ENCODE results near the gene MDFI. TPM values are rescaled to one million over a fixed set of nuclear protein-coding genes. Genes with fewer than 3 reads are reported as not detected.

MDFI gene
- total and polyA plus RNA-seq, 4 donors = 0.13 to 22.3 (median 7.4) TPM

- DNase-seq (peak in 1 of 2 donors; percentile 67), ATAC-seq (ENCODE audit: low FRiP score) (no peak)
- 87 to 88% methylated on average over 14 of the region's 14 CpGs for WGBS, 2 donors
- Histone ChIP-seq H3K27ac (ENCODE audit: low read depth in 1 of 2, low read length in 2 of 2) (no peak overlapping the region), H3K27me3 (ENCODE audit: control insufficient read depth in 1 of 2, insufficient read depth in 2 of 2, low read length in 1 of 2) (no peaks in the 10 kb centered on the region), H3K36me3 (ENCODE audit: control insufficient read depth in 1 of 2, insufficient read depth in 2 of 2, low read length in 1 of 2) (peaks cover 0 to 3% of the 10 kb centered on the region in 2 donors), H3K9me3 (ENCODE audit: control insufficient read depth, low read length) (no peaks in the 10 kb centered on the region), H3K4me3 (ENCODE audit: low read length in 2 of 2) (no peak overlapping the region), H3K4me1 (ENCODE audit: control insufficient read depth in 1 of 2, insufficient read depth in 2 of 2, low read length in 2 of 2) (no peaks in the 10 kb centered on the region)
- intact Hi-C loops (cut with DNase I) = loop anchor here (5.0 to 10.0 kb wide), 2 partner anchors 175 to 182 kb away; partner anchors contain the start of genes FRS3 (in 1 of the 2) and PRICKLE4 (in 1 of the 2)
Observed at GRCh38 chr6:41599852-41600445, 38.3 kb upstream of the MDFI start.

GRCh38 chr6:41600499-41601247 is 37.6 kb upstream of the MDFI start:
- Histone ChIP-seq H3K36me3 (ENCODE audit: control insufficient read depth in 1 of 2, insufficient read depth in 2 of 2, low read length in 1 of 2) (peaks cover 0 to 3% of the 10 kb centered on the region in 2 donors), H3K27ac (ENCODE audit: low read depth in 1 of 2, low read length in 2 of 2) (no peak overlapping the region), H3K4me3 (ENCODE audit: low read length in 2 of 2) (no peak overlapping the region), H3K9me3 (ENCODE audit: control insufficient read depth, low read length) (no peaks in the 10 kb centered on the region), H3K27me3 (ENCODE audit: control insufficient read depth in 1 of 2, insufficient read depth in 2 of 2, low read length in 1 of 2) (no peaks in the 10 kb centered on the region), H3K4me1 (ENCODE audit: control insufficient read depth in 1 of 2, insufficient read depth in 2 of 2, low read length in 2 of 2) (no peaks in the 10 kb centered on the region)
- DNase-seq (peak; percentile 27 to 51), ATAC-seq (ENCODE audit: low FRiP score) (no peak)
- intact Hi-C loops (cut with DNase I) = loop anchor here (5.0 to 10.0 kb wide), 2 partner anchors 174 to 182 kb away; partner anchors contain the start of genes FRS3 (in 1 of the 2) and PRICKLE4 (in 1 of the 2)
- WGBS, 2 donors = 73 to 79% methylated on average over 22 of the region's 22 CpGs

- Histone ChIP-seq H3K27me3 (ENCODE audit: control insufficient read depth in 1 of 2, insufficient read depth in 2 of 2, low read length in 1 of 2) (no peaks in the 10 kb centered on the region), H3K4me1 (ENCODE audit: control insufficient read depth in 1 of 2, insufficient read depth in 2 of 2, low read length in 2 of 2) (no peaks in the 10 kb centered on the region), H3K4me3 (ENCODE audit: low read length in 2 of 2) (no peak overlapping the region), H3K27ac (ENCODE audit: low read depth in 1 of 2, low read length in 2 of 2) (no peak overlapping the region), H3K36me3 (ENCODE audit: control insufficient read depth in 1 of 2, insufficient read depth in 2 of 2, low read length in 1 of 2) (peaks cover 0 to 3% of the 10 kb centered on the region in 2 donors), H3K9me3 (ENCODE audit: control insufficient read depth, low read length) (no peaks in the 10 kb centered on the region)
- ATAC-seq (ENCODE audit: low FRiP score) (no peak), DNase-seq (peak; percentile 30 to 69)
- intact Hi-C loops (cut with DNase I) = loop anchor here (5.0 to 10.0 kb wide), 2 partner anchors 174 to 181 kb away; partner anchors contain the start of genes FRS3 (in 1 of the 2) and PRICKLE4 (in 1 of the 2)
- WGBS, 2 donors = 89 to 90% methylated on average over 6 of the region's 6 CpGs
Observed at GRCh38 chr6:41601248-41601549, 37.1 kb upstream of the MDFI start.

GRCh38 chr6:41602422-41602743 is 35.9 kb upstream of the MDFI start:
- ATAC-seq (ENCODE audit: low FRiP score) (no peak), DNase-seq (peak in 1 of 2 donors; percentile 31)
- no peaks in the 10 kb centered on the region for H3K27me3 ChIP-seq (ENCODE audit: control insufficient read depth in 1 of 2, insufficient read depth in 2 of 2, low read length in 1 of 2)
- H3K36me3 ChIP-seq (ENCODE audit: control insufficient read depth in 1 of 2, insufficient read depth in 2 of 2, low read length in 1 of 2) = no peaks in the 10 kb centered on the region
- intact Hi-C loops (cut with DNase I) = loop anchor here (2.0 to 10.0 kb wide), 3 partner anchors 80 to 180 kb away; partner anchors contain the start of genes FRS3 (in 1 of the 2) and PRICKLE4 (in 1 of the 2)
- H3K27ac ChIP-seq (ENCODE audit: low read depth in 1 of 2, low read length in 2 of 2) = no peak overlapping the region
- WGBS, 2 donors = 59 to 64% methylated on average over 4 of the region's 4 CpGs
- no peaks in the 10 kb centered on the region for H3K4me1 ChIP-seq (ENCODE audit: control insufficient read depth in 1 of 2, insufficient read depth in 2 of 2, low read length in 2 of 2)
- no peaks in the 10 kb centered on the region for H3K9me3 ChIP-seq (ENCODE audit: control insufficient read depth, low read length)
- H3K4me3 ChIP-seq (ENCODE audit: low read length in 2 of 2) = no peak overlapping the region

- no peak overlapping the region for H3K27ac ChIP-seq (ENCODE audit: low read depth in 1 of 2, low read length in 2 of 2)
Observed at GRCh38 chr6:41602864-41603608, 35.2 kb upstream of the MDFI start.

GRCh38 chr6:41604006-41604405 is 34.3 kb upstream of the MDFI start:
- Histone ChIP-seq H3K9me3 (ENCODE audit: control insufficient read depth, low read length) (no peaks in the 10 kb centered on the region), H3K27ac (ENCODE audit: low read depth in 1 of 2, low read length in 2 of 2) (no peak overlapping the region), H3K27me3 (ENCODE audit: control insufficient read depth in 1 of 2, insufficient read depth in 2 of 2, low read length in 1 of 2) (no peaks in the 10 kb centered on the region), H3K4me3 (ENCODE audit: low read length in 2 of 2) (no peak overlapping the region), H3K4me1 (ENCODE audit: control insufficient read depth in 1 of 2, insufficient read depth in 2 of 2, low read length in 2 of 2) (no peaks in the 10 kb centered on the region), H3K36me3 (ENCODE audit: control insufficient read depth in 1 of 2, insufficient read depth in 2 of 2, low read length in 1 of 2) (no peaks in the 10 kb centered on the region)
- 68 to 76% methylated on average over 5 of the region's 5 CpGs for WGBS, 2 donors
- no peak for DNase-seq
- ATAC-seq (ENCODE audit: low FRiP score) = no peak
- intact Hi-C loops (cut with DNase I) = loop anchor here (5.0 to 10.0 kb wide), 2 partner anchors 171 to 178 kb away; partner anchors contain the start of genes FRS3 (in 1 of the 2) and PRICKLE4 (in 1 of the 2)

More at GRCh38 chr6:41602864-41603608, 35.2 kb upstream of the MDFI start:
- H3K36me3 ChIP-seq (ENCODE audit: control insufficient read depth in 1 of 2, insufficient read depth in 2 of 2, low read length in 1 of 2) = no peaks in the 10 kb centered on the region
- ATAC-seq (ENCODE audit: low FRiP score) (peak; percentile 81), DNase-seq (peak; percentile 83 to 88)
- WGBS, 2 donors = 4% methylated on average over 20 of the region's 20 CpGs
- no peaks in the 10 kb centered on the region for H3K27me3 ChIP-seq (ENCODE audit: control insufficient read depth in 1 of 2, insufficient read depth in 2 of 2, low read length in 1 of 2)
- intact Hi-C loops (cut with DNase I) = loop anchor here (1.0 to 10.0 kb wide), 5 partner anchors 79 to 235 kb away; partner anchors contain the start of genes FRS3 (in 1 of the 2) and PRICKLE4 (in 1 of the 2)
- H3K4me3 ChIP-seq (ENCODE audit: low read length in 2 of 2) = no peak overlapping the region
- H3K9me3 ChIP-seq (ENCODE audit: control insufficient read depth, low read length) = no peaks in the 10 kb centered on the region
- no peaks in the 10 kb centered on the region for H3K4me1 ChIP-seq (ENCODE audit: control insufficient read depth in 1 of 2, insufficient read depth in 2 of 2, low read length in 2 of 2)

- intact Hi-C loops (cut with DNase I) = loop anchor here in 1 of 2 donors (10.0 kb wide), 1 partner anchor 169 kb away; the partner anchor contains the start of gene FRS3
- no peaks in the 10 kb centered on the region for H3K36me3 ChIP-seq (ENCODE audit: control insufficient read depth in 1 of 2, insufficient read depth in 2 of 2, low read length in 1 of 2)
- no peaks in the 10 kb centered on the region for H3K9me3 ChIP-seq (ENCODE audit: control insufficient read depth, low read length)
- 77 to 78% methylated on average over 3 of the region's 3 CpGs for WGBS, 2 donors
- H3K4me3 ChIP-seq (ENCODE audit: low read length in 2 of 2) = no peak overlapping the region
- no peaks in the 10 kb centered on the region for H3K27me3 ChIP-seq (ENCODE audit: control insufficient read depth in 1 of 2, insufficient read depth in 2 of 2, low read length in 1 of 2)
- no peaks in the 10 kb centered on the region for H3K4me1 ChIP-seq (ENCODE audit: control insufficient read depth in 1 of 2, insufficient read depth in 2 of 2, low read length in 2 of 2)
- no peak overlapping the region for H3K27ac ChIP-seq (ENCODE audit: low read depth in 1 of 2, low read length in 2 of 2)
- DNase-seq = no peak
- ATAC-seq (ENCODE audit: low FRiP score) = no peak
Observed at GRCh38 chr6:41605649-41606048, 32.6 kb upstream of the MDFI start.

- no peak overlapping the region for H3K4me3 ChIP-seq (ENCODE audit: low read length in 2 of 2)
- no peaks in the 10 kb centered on the region for H3K27me3 ChIP-seq (ENCODE audit: control insufficient read depth in 1 of 2, insufficient read depth in 2 of 2, low read length in 1 of 2)
- H3K4me1 ChIP-seq (ENCODE audit: control insufficient read depth in 1 of 2, insufficient read depth in 2 of 2, low read length in 2 of 2) = no peaks in the 10 kb centered on the region
- H3K27ac ChIP-seq (ENCODE audit: low read depth in 1 of 2, low read length in 2 of 2) = no peak overlapping the region
- H3K9me3 ChIP-seq (ENCODE audit: control insufficient read depth, low read length) = no peaks in the 10 kb centered on the region
- H3K36me3 ChIP-seq (ENCODE audit: control insufficient read depth in 1 of 2, insufficient read depth in 2 of 2, low read length in 1 of 2) = no peaks in the 10 kb centered on the region
- DNase-seq = no peak
- WGBS, 2 donors = 88 to 93% methylated on average over 5 of the region's 5 CpGs
- no peak for ATAC-seq (ENCODE audit: low FRiP score)
- intact Hi-C loops (cut with DNase I) = loop anchor here in 1 of 2 donors (10.0 kb wide), 1 partner anchor 168 kb away; the partner anchor contains the start of gene FRS3
Observed at GRCh38 chr6:41607036-41607435, 31.2 kb upstream of the MDFI start.
